ENCODE data around the gene DHRSX.

Gene DHRSX

GRCh38 chrX:2416851-2417604 lies 83.7 kb downstream of the DHRSX start (continued):
- no peak for TF ChIP-seq ZSCAN18 (tag by site-specific recombination; IDR thresholded peaks at IDR 0.05)
- no peak for TF ChIP-seq IKZF3 (tag by site-specific recombination; IDR thresholded peaks at IDR 0.05)
- no peak for TF ChIP-seq EGR2 (tag by site-specific recombination; IDR thresholded peaks at IDR 0.05; ENCODE audit: low read depth)
- peak; percentile 21; the same call in 1 of the 2 replicates for TF ChIP-seq ZNF558 (tag by site-specific recombination; IDR thresholded peaks at IDR 0.05)
- peak; percentile 16; the same call in 1 of the 2 replicates for TF ChIP-seq ZNF623 (tag by site-specific recombination; IDR thresholded peaks at IDR 0.05)
- no peak for TF ChIP-seq ZNF140 (tag by site-specific recombination; IDR thresholded peaks at IDR 0.05)
- TF ChIP-seq ZNF311 (tag by site-specific recombination; IDR thresholded peaks at IDR 0.05; ENCODE audit: borderline replicate concordance): no peak
- no peak for TF ChIP-seq OVOL3 (tag by site-specific recombination; IDR thresholded peaks at IDR 0.05)
- TF ChIP-seq ZNF791 (tag by site-specific recombination; IDR thresholded peaks at IDR 0.05): no peak
- no peak for TF ChIP-seq ZNF404 (tag by site-specific recombination; IDR thresholded peaks at IDR 0.05)
- no peak for TF ChIP-seq KLF9 (tag by site-specific recombination; IDR thresholded peaks at IDR 0.05; ENCODE audit: low read depth)
- no peak for TF ChIP-seq ZIC2 (tag by site-specific recombination; IDR thresholded peaks at IDR 0.05)
- TF ChIP-seq REPIN1 (tag by site-specific recombination; IDR thresholded peaks at IDR 0.05; ENCODE audit: low read depth): no peak
- peak; percentile 23; the same call in 1 of the 2 replicates for TF ChIP-seq ZNF184 (tag by site-specific recombination; IDR thresholded peaks at IDR 0.05)
- no peak for TF ChIP-seq ZNF112 (tag by site-specific recombination; IDR thresholded peaks at IDR 0.05)
- no peak for TF ChIP-seq ZNF785 (tag by site-specific recombination; IDR thresholded peaks at IDR 0.05)
- TF ChIP-seq SP3 (tag by site-specific recombination; IDR thresholded peaks at IDR 0.05): peak; percentile 52
- no peak for TF ChIP-seq ZNF658 (tag by site-specific recombination; IDR thresholded peaks at IDR 0.05)
- no peak for TF ChIP-seq HOXA7 (CRISPR knock-in tag; IDR thresholded peaks at IDR 0.05; ENCODE audit: borderline replicate concordance)
- no peak for TF ChIP-seq ZNF175 (tag by site-specific recombination; IDR thresholded peaks at IDR 0.05)
- TF ChIP-seq MEIS1 (CRISPR knock-in tag; IDR thresholded peaks at IDR 0.05; ENCODE audit: borderline replicate concordance): no peak
- TF ChIP-seq PRDM1 (tag by site-specific recombination; IDR thresholded peaks at IDR 0.05): no peak
- no peak for TF ChIP-seq PRDM10 (tag by site-specific recombination; IDR thresholded peaks at IDR 0.05)
- TF ChIP-seq GLI2 (tag by site-specific recombination; IDR thresholded peaks at IDR 0.05; ENCODE audit: borderline replicate concordance, low read depth): peak; percentile 37; the same call in 1 of the 2 replicates
- TF ChIP-seq CTCF (tag by site-specific recombination; IDR thresholded peaks at IDR 0.05): no peak
- TF ChIP-seq INSM2 (tag by site-specific recombination; IDR thresholded peaks at IDR 0.05): peak; percentile 97
- TF ChIP-seq ZBTB49 (tag by site-specific recombination; IDR thresholded peaks at IDR 0.05; ENCODE audit: low read depth): no peak
- TF ChIP-seq ZNF132 (tag by site-specific recombination; IDR thresholded peaks at IDR 0.05; ENCODE audit: borderline replicate concordance): no peak
- TF ChIP-seq ZNF510 (tag by site-specific recombination; IDR thresholded peaks at IDR 0.05; ENCODE audit: insufficient replicate concordance): no peak

Measured in HEK293 (cell line).